ENCODE measurements around the gene DCAF7. TPM values are rescaled to one million over a fixed set of nuclear protein-coding genes. Genes with fewer than 3 reads are reported as not detected.

DCAF7 gene
- total and polyA plus RNA-seq, 4 donors: 13.2 to 24.0 (median 15.0) TPM

DNA sequence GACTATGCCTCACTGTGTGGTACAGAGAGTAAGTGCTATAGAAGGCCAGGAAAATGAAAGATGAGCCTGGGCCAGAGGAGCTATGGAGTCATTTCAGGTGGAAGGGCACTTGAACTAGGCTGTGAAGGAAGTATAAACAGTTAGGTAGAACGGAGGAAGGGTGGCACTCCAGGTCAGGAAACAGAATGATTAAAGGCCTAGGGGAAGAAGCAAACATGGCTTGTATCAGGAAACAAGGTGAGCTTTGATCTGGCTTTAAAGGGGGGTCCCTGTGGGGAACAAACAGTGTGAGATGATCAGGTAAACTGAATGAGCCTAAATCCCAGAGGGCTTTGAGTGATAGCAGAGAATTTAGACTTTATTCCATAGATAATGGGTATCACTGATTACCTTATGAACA, 88.8 kb downstream of the DCAF7 start:
- WGBS: 71% methylated on average over 1 of the region's 1 CpG
- H3K4me1 ChIP-seq (ENCODE audit: control insufficient read depth in 4 of 4, insufficient read depth in 4 of 4, low read length in 3 of 4): no peaks in the 10 kb centered on the region
- TF ChIP-seq, protein P1, sequence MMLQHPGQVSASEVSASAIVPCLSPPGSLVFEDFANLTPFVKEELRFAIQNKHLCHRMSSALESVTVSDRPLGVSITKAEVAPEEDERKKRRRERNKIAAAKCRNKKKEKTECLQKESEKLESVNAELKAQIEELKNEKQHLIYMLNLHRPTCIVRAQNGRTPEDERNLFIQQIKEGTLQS (IDR thresholded peaks at IDR 0.05): no peak
- TF ChIP-seq HNF4A (conservative IDR thresholded peaks at IDR 0.05) (no peak), RXRA (IDR thresholded peaks at IDR 0.05) (no peak), SP1 (IDR thresholded peaks at IDR 0.05) (no peak), GABPA (IDR thresholded peaks at IDR 0.05 in 1 of 2, conservative IDR thresholded peaks at IDR 0.05 in 1 of 2) (no peak), FOXA2 (IDR thresholded peaks at IDR 0.05) (no peak)
- TF ChIP-seq, protein P2, sequence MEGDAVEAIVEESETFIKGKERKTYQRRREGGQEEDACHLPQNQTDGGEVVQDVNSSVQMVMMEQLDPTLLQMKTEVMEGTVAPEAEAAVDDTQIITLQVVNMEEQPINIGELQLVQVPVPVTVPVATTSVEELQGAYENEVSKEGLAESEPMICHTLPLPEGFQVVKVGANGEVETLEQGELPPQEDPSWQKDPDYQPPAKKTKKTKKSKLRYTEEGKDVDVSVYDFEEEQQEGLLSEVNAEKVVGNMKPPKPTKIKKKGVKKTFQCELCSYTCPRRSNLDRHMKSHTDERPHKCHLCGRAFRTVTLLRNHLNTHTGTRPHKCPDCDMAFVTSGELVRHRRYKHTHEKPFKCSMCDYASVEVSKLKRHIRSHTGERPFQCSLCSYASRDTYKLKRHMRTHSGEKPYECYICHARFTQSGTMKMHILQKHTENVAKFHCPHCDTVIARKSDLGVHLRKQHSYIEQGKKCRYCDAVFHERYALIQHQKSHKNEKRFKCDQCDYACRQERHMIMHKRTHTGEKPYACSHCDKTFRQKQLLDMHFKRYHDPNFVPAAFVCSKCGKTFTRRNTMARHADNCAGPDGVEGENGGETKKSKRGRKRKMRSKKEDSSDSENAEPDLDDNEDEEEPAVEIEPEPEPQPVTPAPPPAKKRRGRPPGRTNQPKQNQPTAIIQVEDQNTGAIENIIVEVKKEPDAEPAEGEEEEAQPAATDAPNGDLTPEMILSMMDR (IDR thresholded peaks at IDR 0.05; ENCODE audit: low read depth, low read length, missing input control): no peak
- TF ChIP-seq, protein P3, sequence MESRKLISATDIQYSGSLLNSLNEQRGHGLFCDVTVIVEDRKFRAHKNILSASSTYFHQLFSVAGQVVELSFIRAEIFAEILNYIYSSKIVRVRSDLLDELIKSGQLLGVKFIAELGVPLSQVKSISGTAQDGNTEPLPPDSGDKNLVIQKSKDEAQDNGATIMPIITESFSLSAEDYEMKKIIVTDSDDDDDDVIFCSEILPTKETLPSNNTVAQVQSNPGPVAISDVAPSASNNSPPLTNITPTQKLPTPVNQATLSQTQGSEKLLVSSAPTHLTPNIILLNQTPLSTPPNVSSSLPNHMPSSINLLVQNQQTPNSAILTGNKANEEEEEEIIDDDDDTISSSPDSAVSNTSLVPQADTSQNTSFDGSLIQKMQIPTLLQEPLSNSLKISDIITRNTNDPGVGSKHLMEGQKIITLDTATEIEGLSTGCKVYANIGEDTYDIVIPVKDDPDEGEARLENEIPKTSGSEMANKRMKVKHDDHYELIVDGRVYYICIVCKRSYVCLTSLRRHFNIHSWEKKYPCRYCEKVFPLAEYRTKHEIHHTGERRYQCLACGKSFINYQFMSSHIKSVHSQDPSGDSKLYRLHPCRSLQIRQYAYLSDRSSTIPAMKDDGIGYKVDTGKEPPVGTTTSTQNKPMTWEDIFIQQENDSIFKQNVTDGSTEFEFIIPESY (IDR thresholded peaks at IDR 0.05): no peak
- TF ChIP-seq, protein P4, sequence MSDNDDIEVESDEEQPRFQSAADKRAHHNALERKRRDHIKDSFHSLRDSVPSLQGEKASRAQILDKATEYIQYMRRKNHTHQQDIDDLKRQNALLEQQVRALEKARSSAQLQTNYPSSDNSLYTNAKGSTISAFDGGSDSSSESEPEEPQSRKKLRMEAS (IDR thresholded peaks at IDR 0.05): no peak

DNA sequence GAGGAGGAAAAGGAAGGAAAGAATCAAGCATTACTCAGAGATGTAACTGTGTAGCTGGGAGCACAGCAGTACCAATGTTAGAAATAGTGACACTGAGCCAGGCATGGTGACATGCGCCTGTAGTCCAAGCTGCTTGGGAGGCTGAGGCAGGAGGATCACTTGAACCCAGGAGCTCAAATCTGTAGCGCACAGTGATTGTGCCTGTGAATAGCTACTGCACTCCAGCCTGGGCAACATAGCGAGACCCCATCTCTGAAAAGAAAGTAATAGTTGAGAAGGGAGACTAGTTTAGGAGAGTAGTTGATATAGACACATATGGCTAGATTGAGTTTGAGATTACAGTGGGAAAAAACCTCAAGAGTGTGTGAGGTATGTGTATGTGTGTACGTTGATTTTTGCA, 89.8 kb downstream of the DCAF7 start:
- Histone ChIP-seq H3K27me3 (ENCODE audit: control insufficient read depth in 4 of 4, insufficient read depth in 4 of 4, low read length in 3 of 4) (no peaks in the 10 kb centered on the region), H3K27ac (ENCODE audit: low read depth in 1 of 2, low read length in 2 of 2) (no peak overlapping the region), H3K4me1 (ENCODE audit: control insufficient read depth in 4 of 4, insufficient read depth in 4 of 4, low read length in 3 of 4) (no peaks in the 10 kb centered on the region), H3K36me3 (ENCODE audit: control insufficient read depth in 4 of 4, insufficient read depth in 3 of 4, low read depth in 1 of 4, low read length in 3 of 4) (peaks cover 0 to 10% (median 2%) of the 10 kb centered on the region in 4 donors), H3K4me3 (ENCODE audit: low read depth in 1 of 3, low read length in 3 of 3) (no peak overlapping the region), H3K9ac (ENCODE audit: low read depth in 1 of 2, low read length in 2 of 2) (no peak overlapping the region), H3K9me3 (ENCODE audit: control insufficient read depth in 4 of 4, low read length in 3 of 4) (no peaks in the 10 kb centered on the region)
- no peak for DNase-seq (ENCODE audit: low spot score)
- WGBS: 98% methylated on average over 4 of the region's 4 CpGs
- TF ChIP-seq HNF4G (IDR thresholded peaks at IDR 0.05) (no peak), TAF1 (conservative IDR thresholded peaks at IDR 0.05) (no peak), FOXA2 (IDR thresholded peaks at IDR 0.05) (no peak), SP1 (IDR thresholded peaks at IDR 0.05) (no peak), HNF4A (conservative IDR thresholded peaks at IDR 0.05) (no peak), RAD21 (IDR thresholded peaks at IDR 0.05) (no peak), GABPA (IDR thresholded peaks at IDR 0.05 in 1 of 2, conservative IDR thresholded peaks at IDR 0.05 in 1 of 2) (no peak), RXRA (IDR thresholded peaks at IDR 0.05) (no peak), FOXA1 (IDR thresholded peaks at IDR 0.05) (no peak)
- TF ChIP-seq, protein P5, sequence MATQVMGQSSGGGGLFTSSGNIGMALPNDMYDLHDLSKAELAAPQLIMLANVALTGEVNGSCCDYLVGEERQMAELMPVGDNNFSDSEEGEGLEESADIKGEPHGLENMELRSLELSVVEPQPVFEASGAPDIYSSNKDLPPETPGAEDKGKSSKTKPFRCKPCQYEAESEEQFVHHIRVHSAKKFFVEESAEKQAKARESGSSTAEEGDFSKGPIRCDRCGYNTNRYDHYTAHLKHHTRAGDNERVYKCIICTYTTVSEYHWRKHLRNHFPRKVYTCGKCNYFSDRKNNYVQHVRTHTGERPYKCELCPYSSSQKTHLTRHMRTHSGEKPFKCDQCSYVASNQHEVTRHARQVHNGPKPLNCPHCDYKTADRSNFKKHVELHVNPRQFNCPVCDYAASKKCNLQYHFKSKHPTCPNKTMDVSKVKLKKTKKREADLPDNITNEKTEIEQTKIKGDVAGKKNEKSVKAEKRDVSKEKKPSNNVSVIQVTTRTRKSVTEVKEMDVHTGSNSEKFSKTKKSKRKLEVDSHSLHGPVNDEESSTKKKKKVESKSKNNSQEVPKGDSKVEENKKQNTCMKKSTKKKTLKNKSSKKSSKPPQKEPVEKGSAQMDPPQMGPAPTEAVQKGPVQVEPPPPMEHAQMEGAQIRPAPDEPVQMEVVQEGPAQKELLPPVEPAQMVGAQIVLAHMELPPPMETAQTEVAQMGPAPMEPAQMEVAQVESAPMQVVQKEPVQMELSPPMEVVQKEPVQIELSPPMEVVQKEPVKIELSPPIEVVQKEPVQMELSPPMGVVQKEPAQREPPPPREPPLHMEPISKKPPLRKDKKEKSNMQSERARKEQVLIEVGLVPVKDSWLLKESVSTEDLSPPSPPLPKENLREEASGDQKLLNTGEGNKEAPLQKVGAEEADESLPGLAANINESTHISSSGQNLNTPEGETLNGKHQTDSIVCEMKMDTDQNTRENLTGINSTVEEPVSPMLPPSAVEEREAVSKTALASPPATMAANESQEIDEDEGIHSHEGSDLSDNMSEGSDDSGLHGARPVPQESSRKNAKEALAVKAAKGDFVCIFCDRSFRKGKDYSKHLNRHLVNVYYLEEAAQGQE (IDR thresholded peaks at IDR 0.05): no peak
- TF ChIP-seq, protein P1 (IDR thresholded peaks at IDR 0.05): no peak
- TF ChIP-seq, protein P3 (IDR thresholded peaks at IDR 0.05): no peak
- TF ChIP-seq, protein P4 (IDR thresholded peaks at IDR 0.05): no peak

More for the DNA sequence above, 88.8 kb downstream of the DCAF7 start:
- Histone ChIP-seq H3K9me3 (ENCODE audit: control insufficient read depth in 4 of 4, low read length in 3 of 4) (no peaks in the 10 kb centered on the region), H3K27me3 (ENCODE audit: control insufficient read depth in 4 of 4, insufficient read depth in 4 of 4, low read length in 3 of 4) (no peaks in the 10 kb centered on the region), H3K4me3 (ENCODE audit: low read depth in 1 of 3, low read length in 3 of 3) (no peak overlapping the region), H3K27ac (ENCODE audit: low read depth in 1 of 2, low read length in 2 of 2) (no peak overlapping the region), H3K9ac (ENCODE audit: low read depth in 1 of 2, low read length in 2 of 2) (no peak overlapping the region), H3K36me3 (ENCODE audit: control insufficient read depth in 4 of 4, insufficient read depth in 3 of 4, low read depth in 1 of 4, low read length in 3 of 4) (peaks cover 3 to 13% (median 4%) of the 10 kb centered on the region in 4 donors)
- DNase-seq (ENCODE audit: low spot score): no peak
